Muscle of leg (tissue), 16 donors: ENCODE measurements around the gene RUSF1. TPM values are rescaled to one million over a fixed set of nuclear protein-coding genes. Genes with fewer than 3 reads are reported as not detected.
"Not testable (repeated sequence)": the region's sequence is repeated elsewhere in the genome, so short reads cannot be mapped to it uniquely, and the experiment has no call there.

Experiments used
- DNase-seq: peaks from one replicate; pipeline ENCODE4 v3.0.0; 2013
- H3K27ac ChIP-seq: one replicate; pipeline ENCODE4 v1.5.1; 2013; ENCODE audit warnings: mild to moderate bottlenecking, low read length, control low read depth
- H3K27me3 ChIP-seq: one replicate; pipeline ENCODE4 v1.6.1; 2013; ENCODE audit warnings: low read length; ENCODE audit not compliant: control insufficient read depth, insufficient read depth
- H3K36me3 ChIP-seq: one replicate; pipeline ENCODE4 v1.6.1; 2013; ENCODE audit warnings: low read length; ENCODE audit not compliant: control insufficient read depth, insufficient read depth
- H3K4me1 ChIP-seq: one replicate; pipeline ENCODE4 v1.6.1; 2013; ENCODE audit warnings: low read length; ENCODE audit not compliant: control insufficient read depth, insufficient read depth
- H3K4me3 ChIP-seq: one replicate; pipeline ENCODE4 v1.5.1; 2013; ENCODE audit warnings: low read length, control low read depth
- H3K9me3 ChIP-seq: replicated peaks from 2 replicates; pipeline ENCODE4 v1.6.1; 2013; ENCODE audit warnings: low read depth, low read length; ENCODE audit not compliant: control insufficient read depth
- WGBS: methylation state at CpG from one replicate; pipeline ENCODE4 v1.1.5; 2013; ENCODE audit warnings: missing lambda C conversion rate; ENCODE audit not compliant: insufficient coverage; 5-methylcytosine and 5-hydroxymethylcytosine counted together
- long read RNA-seq, 11 donors: transcript quantifications; one replicate each; lab custom pipeline, GENCODE V29; 2026
- polyA plus RNA-seq, 8 donors: library from polyadenylated mRNA; unstranded; fragments of 120-200 nt; gene quantifications; one replicate each; pipeline versions ENCODE4 v1.2.1 to v1.2.3, GENCODE V29; 2013; ENCODE audit warnings: inconsistent platforms in 1 of 8, low replicate concordance in 1 of 8; ENCODE audit not compliant: insufficient read length in 8 of 8, insufficient read depth in 1 of 8
- total RNA-seq: library from RNA; stranded (reverse); fragments of 120-200 nt; gene quantifications from one replicate; pipeline ENCODE4 v1.2.4, GENCODE V29; 2013

The RUSF1 gene
- total RNA-seq: 34.7 TPM
- polyA plus RNA-seq: 10 to 100 TPM; 43.7 to 57.8 (median 50.1) TPM
- long read RNA-seq, donor 1, partial matches to known transcripts: 0 of 3 reads
- long read RNA-seq, donor 1, other reads (novel, unspliced or antisense): 0 of 3 reads
- long read RNA-seq, donor 2, partial matches to known transcripts: 0 of 1 reads
- long read RNA-seq, donor 2, other reads (novel, unspliced or antisense): 0 of 1 reads
- long read RNA-seq, donor 3, transcript C16orf58-210 (4 exons, 2,422 nt): major isoform, 8 of 11 reads
- long read RNA-seq, donor 3, partial matches to known transcripts: 0 of 11 reads
- long read RNA-seq, donor 3, other reads (novel, unspliced or antisense): 0 of 11 reads
- long read RNA-seq, donor 4, partial matches to known transcripts: 0 of 3 reads
- long read RNA-seq, donor 4, other reads (novel, unspliced or antisense): 0 of 3 reads
- long read RNA-seq, donor 5, transcript C16orf58-210 (4 exons, 2,422 nt): minor isoform, 5 of 23 reads
- long read RNA-seq, donor 5, transcript C16orf58-201 (13 exons, 2,793 nt): major isoform, 10 of 23 reads
- long read RNA-seq, donor 5, partial matches to known transcripts: 6 of 23 reads
- long read RNA-seq, donor 5, other reads (novel, unspliced or antisense): 0 of 23 reads
- long read RNA-seq, donor 6, transcript C16orf58-201 (13 exons, 2,793 nt): major isoform, 7 of 16 reads
- long read RNA-seq, donor 6, transcript C16orf58-210 (4 exons, 2,422 nt): minor isoform, 6 of 16 reads
- long read RNA-seq, donor 6, partial matches to known transcripts: 0 of 16 reads
- long read RNA-seq, donor 6, other reads (novel, unspliced or antisense): 0 of 16 reads
- long read RNA-seq, donor 7, partial matches to known transcripts: 0 of 8 reads
- long read RNA-seq, donor 7, other reads (novel, unspliced or antisense): 0 of 8 reads
- long read RNA-seq, donor 8, partial matches to known transcripts: 0 of 6 reads
- long read RNA-seq, donor 8, other reads (novel, unspliced or antisense): 0 of 6 reads
- long read RNA-seq, donor 9, transcript C16orf58-210 (4 exons, 2,422 nt): major isoform, 5 of 8 reads
- long read RNA-seq, donor 9, partial matches to known transcripts: 0 of 8 reads
- long read RNA-seq, donor 9, other reads (novel, unspliced or antisense): 0 of 8 reads
- long read RNA-seq, donor 10, partial matches to known transcripts: 5 of 5 reads
- long read RNA-seq, donor 10, other reads (novel, unspliced or antisense): 0 of 5 reads
- long read RNA-seq, donor 11, partial matches to known transcripts: 5 of 8 reads
- long read RNA-seq, donor 11, other reads (novel, unspliced or antisense): 0 of 8 reads

DNA sequence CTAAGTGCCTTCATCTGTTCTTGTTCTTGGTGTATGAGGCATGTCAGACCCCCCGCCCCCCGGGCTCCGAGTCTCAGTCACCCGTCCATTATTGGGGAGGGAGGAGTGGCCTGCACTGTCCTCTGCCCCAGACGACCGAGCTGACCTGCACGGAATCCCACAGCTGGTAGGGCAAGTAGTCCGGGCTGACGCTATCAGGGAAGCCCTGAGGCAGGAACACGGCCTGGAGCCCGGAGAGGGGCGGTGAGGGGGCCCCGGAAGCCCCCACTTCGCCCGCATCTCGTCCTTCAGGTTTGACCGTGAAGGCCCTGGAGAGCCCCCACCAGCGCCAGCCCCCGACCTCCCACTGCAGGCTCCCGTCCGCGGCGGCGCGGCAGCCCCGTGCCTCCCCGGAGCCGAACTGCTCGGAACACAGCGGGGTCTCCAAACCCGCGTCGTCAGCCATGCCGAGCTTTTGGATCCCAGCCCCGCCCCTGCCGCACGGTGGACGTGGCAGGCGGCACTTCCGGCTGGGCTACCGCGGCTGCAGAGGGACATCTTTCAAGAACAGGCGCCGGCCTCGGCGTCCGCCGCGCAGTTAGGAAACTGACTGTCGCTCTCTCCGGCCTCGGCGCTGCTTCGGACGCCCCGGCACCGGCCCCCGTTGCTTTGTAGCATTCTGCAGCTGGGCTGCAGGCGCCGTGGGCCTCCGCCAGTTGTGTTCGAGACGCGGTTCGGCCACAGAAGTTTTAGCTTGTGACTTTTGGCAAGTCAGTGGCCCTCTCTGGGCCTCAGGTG lies at the start of gene RUSF1:
Gene RUSF1 (minus strand): TSS at position 463 of the 777 bp plus-strand sequence. CDS start 18 bp downstream, at position 445.
- H3K36me3 ChIP-seq: peaks cover 17% of the 10 kb centered on the region
- no peaks in the 10 kb centered on the region for H3K9me3 ChIP-seq
- peaks cover 17% of the 10 kb centered on the region for H3K4me1 ChIP-seq
- peak within 1 kb of the TSS; percentile 93 for H3K27ac ChIP-seq
- no peaks in the 10 kb centered on the region for H3K27me3 ChIP-seq
- peak; percentile 97 for DNase-seq
- under 1% methylated on average over 65 of the region's 65 CpGs for WGBS
- H3K4me3 ChIP-seq: peak within 1 kb of the TSS; percentile 99

- WGBS: 100% methylated on average over 4 of the region's 4 CpGs
- DNase-seq: no peak
- H3K27me3 ChIP-seq: peaks cover 5% of the 10 kb centered on the region
- peaks cover under 1% of the 10 kb centered on the region for H3K4me1 ChIP-seq
- no peak overlapping the region for H3K27ac ChIP-seq
- H3K36me3 ChIP-seq: no peaks in the 10 kb centered on the region
- H3K9me3 ChIP-seq: no peaks in the 10 kb centered on the region
- H3K4me3 ChIP-seq: no peak overlapping the region
Observed at GRCh38 chr16:31542763-31543162, 34.6 kb upstream of the RUSF1 start.

DNA sequence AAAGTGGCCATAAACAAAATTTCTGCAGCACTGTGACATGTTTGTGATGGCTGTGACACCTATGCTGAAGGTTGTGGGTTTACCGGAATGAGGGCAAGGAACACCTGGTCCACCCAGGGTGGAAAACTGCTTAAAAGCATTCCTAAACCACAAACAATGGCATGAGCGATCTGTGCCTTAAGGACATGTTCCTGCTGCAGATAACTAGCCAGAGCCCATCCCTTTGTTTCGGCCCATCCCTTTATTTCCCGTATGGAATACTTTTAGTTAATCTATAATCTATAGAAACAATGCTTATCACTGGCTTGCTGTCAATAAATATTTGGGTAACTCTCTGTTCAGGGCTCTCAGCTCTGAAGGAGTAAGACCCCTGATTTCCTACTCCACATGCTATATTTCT lies 31.6 kb upstream of the RUSF1 start:
- not testable (repeated sequence) for H3K9me3 ChIP-seq, H3K4me3 ChIP-seq, H3K27ac ChIP-seq, H3K36me3 ChIP-seq, H3K4me1 ChIP-seq, DNase-seq
- H3K27me3 ChIP-seq: peaks cover 22% of the 10 kb centered on the region
- no CpG with 5 or more reads among the region's 4 CpGs for WGBS

GRCh38 chr16:31538243-31538598 lies 30.0 kb upstream of the RUSF1 start:
- H3K27me3 ChIP-seq: peaks cover 24% of the 10 kb centered on the region
- not testable (repeated sequence) for H3K36me3 ChIP-seq, H3K4me1 ChIP-seq, H3K4me3 ChIP-seq, H3K27ac ChIP-seq, DNase-seq, H3K9me3 ChIP-seq
- WGBS: no CpG with 5 or more reads among the region's 7 CpGs

GRCh38 chr16:31537362-31538242 lies 29.4 kb upstream of the RUSF1 start:
- 2% methylated on average over 52 of the region's 57 CpGs for WGBS

GRCh38 chr16:31536804-31537361 lies 28.7 kb upstream of the RUSF1 start:
- peaks cover 6% of the 10 kb centered on the region for H3K4me1 ChIP-seq
- no peak overlapping the region for H3K27ac ChIP-seq
- peaks cover 28% of the 10 kb centered on the region for H3K27me3 ChIP-seq
- no peaks in the 10 kb centered on the region for H3K36me3 ChIP-seq
- no peak for DNase-seq
- no peak overlapping the region for H3K4me3 ChIP-seq
- 62% methylated on average over 12 of the region's 21 CpGs for WGBS
- H3K9me3 ChIP-seq: no peaks in the 10 kb centered on the region

More at GRCh38 chr16:31537362-31538242, 29.4 kb upstream of the RUSF1 start:
- Histone ChIP-seq H3K36me3 (no peaks in the 10 kb centered on the region), H3K4me1 (peaks cover 6% of the 10 kb centered on the region), H3K27ac (no peak overlapping the region), H3K27me3 (peaks cover 24% of the 10 kb centered on the region), H3K4me3 (peak overlapping the region; percentile 15), H3K9me3 (no peaks in the 10 kb centered on the region)
- DNase-seq: no peak

GRCh38 chr16:31535737-31536136 lies 27.5 kb upstream of the RUSF1 start:
- no peak overlapping the region for H3K27ac ChIP-seq
- no peaks in the 10 kb centered on the region for H3K36me3 ChIP-seq
- peaks cover 34% of the 10 kb centered on the region for H3K27me3 ChIP-seq
- peaks cover 6% of the 10 kb centered on the region for H3K4me1 ChIP-seq
- no peak overlapping the region for H3K4me3 ChIP-seq
- DNase-seq: no peak
- no peaks in the 10 kb centered on the region for H3K9me3 ChIP-seq
- 52% methylated on average over 3 of the region's 9 CpGs for WGBS

GRCh38 chr16:31532896-31533295 lies 24.7 kb upstream of the RUSF1 start:
- no peak overlapping the region for H3K4me3 ChIP-seq
- H3K27me3 ChIP-seq: peaks cover 50% of the 10 kb centered on the region
- peaks cover 20% of the 10 kb centered on the region for H3K4me1 ChIP-seq
- no peak for DNase-seq
- no peaks in the 10 kb centered on the region for H3K9me3 ChIP-seq
- H3K36me3 ChIP-seq: no peaks in the 10 kb centered on the region
- 64% methylated on average over 3 of the region's 4 CpGs for WGBS
- no peak overlapping the region for H3K27ac ChIP-seq
